Keratinocyte (primary cell): ENCODE measurements around the gene PHF5A.

ENCODE experiments used
- CTCF ChIP-seq, 3 experiments: IDR thresholded peaks in 1 of 3; conservative IDR thresholded peaks in 1 of 3; optimal IDR thresholded peaks in 1 of 3; 2 replicates in 2 of 3; 3 replicates in 1 of 3; pipeline versions ENCODE3 to v1.5.1; 2011; ENCODE audit warnings: low read length in 3 of 3, mild to moderate bottlenecking in 3 of 3, moderate library complexity in 2 of 3, control low read depth in 1 of 3, inconsistent platforms in 1 of 3; ENCODE audit not compliant: insufficient read depth in 2 of 3; ENCODE audit errors: extremely low read depth in 1 of 3
- EZH2 ChIP-seq: IDR thresholded peaks from one replicate; pipeline ENCODE4 v1.6.1; 2012; ENCODE audit warnings: inconsistent platforms, mild to moderate bottlenecking, low read length, moderate library complexity

GRCh38 chr22:41444360-41445128 lies 23.9 kb downstream of the PHF5A start:
- no peak for TF ChIP-seq CTCF (optimal IDR thresholded peaks at IDR 0.05 in 1 of 3, IDR thresholded peaks at IDR 0.05 in 1 of 3, conservative IDR thresholded peaks at IDR 0.05 in 1 of 3; ENCODE audit: extremely low read depth in 1 of 3, insufficient read depth in 2 of 3, low read length in 3 of 3)
- TF ChIP-seq EZH2, result no peak
